ENCODE measurements around the gene DGKI. TPM values are rescaled to one million over a fixed set of nuclear protein-coding genes. Genes with fewer than 3 reads are reported as not detected.

Gene DGKI
- total and polyA plus RNA-seq, 2 experiments from 2014 or later, result 0.16 to 1.0 TPM

GRCh38 chr7:137579913-137580640 is 266.7 kb downstream of the DGKI start:
- H3K27me3 ChIP-seq (ENCODE audit: insufficient read depth), result no peaks in the 10 kb centered on the region
- H3K9me3 Mint-ChIP-seq, result no peaks in the 10 kb centered on the region
- no peaks in the 10 kb centered on the region for H3K36me3 ChIP-seq (ENCODE audit: insufficient read depth)
- H3K79me2 ChIP-seq (replicated peaks; ENCODE audit: insufficient read depth), result no peaks in the 10 kb centered on the region
- H3K4me3 Mint-ChIP-seq, result no peak overlapping the region
- DNase-seq (ENCODE audit: low spot score) (no peak), ATAC-seq (no peak)
- peaks cover 19% of the 10 kb centered on the region for H3K4me1 ChIP-seq (ENCODE audit: insufficient read depth)
- H3K9me2 ChIP-seq (ENCODE audit: insufficient read depth), result no peaks in the 10 kb centered on the region
- no peak overlapping the region for H2AFZ ChIP-seq
- peaks cover 19% of the 10 kb centered on the region for H3K4me1 Mint-ChIP-seq
- no peak overlapping the region for H3K4me3 ChIP-seq
- H3K27ac ChIP-seq (ENCODE audit: low read depth), result no peak overlapping the region
- H3K4me2 ChIP-seq, result no peak overlapping the region; the same call in 1 of the 2 replicates
- no peaks in the 10 kb centered on the region for H3K36me3 Mint-ChIP-seq (ENCODE audit: low read depth)
- no peaks in the 10 kb centered on the region for H4K20me1 ChIP-seq (replicated peaks; ENCODE audit: insufficient read depth)
- no peak for TF ChIP-seq CTCF (conservative IDR thresholded peaks at IDR 0.05; ENCODE audit: low read depth in 2 of 2)
- TF ChIP-seq STAT1 (IDR thresholded peaks at IDR 0.05; ENCODE audit: unreplicated experiment), result no peak
- TF ChIP-seq JUNB (IDR thresholded peaks at IDR 0.05; ENCODE audit: unreplicated experiment), result no peak
- no peak for TF ChIP-seq REST (IDR thresholded peaks at IDR 0.05; ENCODE audit: unreplicated experiment)
- TF ChIP-seq EZH2phosphoT487 (IDR thresholded peaks at IDR 0.05; ENCODE audit: unreplicated experiment), result no peak
- no peak for TF ChIP-seq ZNF114 (CRISPR knock-in tag; IDR thresholded peaks at IDR 0.05)
- TF ChIP-seq EZH2 (IDR thresholded peaks at IDR 0.05; ENCODE audit: low read depth, unreplicated experiment), result no peak
- no peak for TF ChIP-seq NANOG (IDR thresholded peaks at IDR 0.05; ENCODE audit: borderline replicate concordance)
- no peak for TF ChIP-seq ETS1 (IDR thresholded peaks at IDR 0.05)
- no peak for TF ChIP-seq CREB1 (CRISPR knock-in tag; IDR thresholded peaks at IDR 0.05; ENCODE audit: low read depth)
- no peak for TF ChIP-seq POLR2AphosphoS5 (IDR thresholded peaks at IDR 0.05; ENCODE audit: low read depth)
- no peak for TF ChIP-seq ZNF331 (CRISPR knock-in tag; IDR thresholded peaks at IDR 0.05; ENCODE audit: low read depth)
- no peaks in the 10 kb centered on the region for H3F3A ChIP-seq (replicated peaks; ENCODE audit: low read depth)
- no peak overlapping the region for H3K27ac Mint-ChIP-seq
- no peaks in the 10 kb centered on the region for H3K27me3 Mint-ChIP-seq (ENCODE audit: insufficient read depth, low read depth, poor library complexity)

Measured in GM23338 (cell line).